Liver (tissue), 9 donors: ENCODE data around the gene DCLK3. TPM values are rescaled to one million over a fixed set of nuclear protein-coding genes. Genes with fewer than 3 reads are reported as not detected.

Experiments
- DNase-seq: peaks from one replicate; pipeline ENCODE4 v3.0.0-alpha.2; 2017; ENCODE audit warnings: low spot score
- H3K27ac ChIP-seq, 2 donors: one replicate each; pipeline ENCODE4 v1.7.0; 2013; ENCODE audit warnings: inconsistent platforms in 2 of 2, low read length in 2 of 2, control low read depth in 1 of 2, low read depth in 1 of 2, mild to moderate bottlenecking in 1 of 2
- H3K27me3 ChIP-seq, 4 donors: one replicate each; pipeline versions ENCODE4 v1.6.1 to v1.7.0; 2013; ENCODE audit warnings: low read length in 3 of 4, inconsistent platforms in 1 of 4, mild to moderate bottlenecking in 1 of 4, moderate library complexity in 1 of 4; ENCODE audit not compliant: control insufficient read depth in 4 of 4, insufficient read depth in 4 of 4
- H3K36me3 ChIP-seq, 4 donors: one replicate each; pipeline versions ENCODE4 v1.6.1 to v1.7.0; 2013; ENCODE audit warnings: low read length in 3 of 4, mild to moderate bottlenecking in 3 of 4, low read depth in 1 of 4, moderate library complexity in 1 of 4; ENCODE audit not compliant: control insufficient read depth in 4 of 4, insufficient read depth in 3 of 4
- H3K4me1 ChIP-seq, 4 donors: one replicate each; pipeline versions ENCODE4 v1.6.1 to v1.7.0; 2013; ENCODE audit warnings: low read length in 3 of 4, mild to moderate bottlenecking in 3 of 4, moderate library complexity in 1 of 4; ENCODE audit not compliant: control insufficient read depth in 4 of 4, insufficient read depth in 4 of 4
- H3K4me3 ChIP-seq, 3 donors: one replicate each; pipeline versions ENCODE4 v1.6.1 to v1.7.0; 2013; ENCODE audit warnings: low read length in 3 of 3, control low read depth in 1 of 3, low read depth in 1 of 3, mild to moderate bottlenecking in 1 of 3
- H3K9ac ChIP-seq, 2 donors: one replicate each; pipeline ENCODE4 v1.7.0; 2013; ENCODE audit warnings: low read length in 2 of 2, mild to moderate bottlenecking in 2 of 2, moderate library complexity in 2 of 2, control low read depth in 1 of 2, low read depth in 1 of 2
- H3K9me3 ChIP-seq, 4 donors: one replicate each; pipeline versions ENCODE4 v1.6.1 to v1.7.0; 2013; ENCODE audit warnings: low read length in 3 of 4; ENCODE audit not compliant: control insufficient read depth in 4 of 4
- ATF3 ChIP-seq: IDR thresholded peaks from 2 replicates; pipeline ENCODE4 v1.6.1; 2016; ENCODE audit warnings: antibody characterized with exemption
- EGR1 ChIP-seq, 2 donors: IDR thresholded peaks; 2 replicates each; pipeline ENCODE4 v1.6.1; 2016 to 2018; ENCODE audit warnings: antibody characterized with exemption in 2 of 2, low read depth in 2 of 2
- FOXA1 ChIP-seq: IDR thresholded peaks from 2 replicates; pipeline ENCODE4 v1.6.1; 2016; ENCODE audit warnings: antibody characterized with exemption
- FOXA2 ChIP-seq: IDR thresholded peaks from 2 replicates; pipeline ENCODE4 v1.6.1; 2016; ENCODE audit warnings: antibody characterized with exemption
- GABPA ChIP-seq, 2 donors: IDR thresholded peaks in 1 of 2; conservative IDR thresholded peaks in 1 of 2; 2 replicates each; pipeline ENCODE4 v1.6.1; 2016; ENCODE audit warnings: antibody characterized with exemption in 2 of 2, mild to moderate bottlenecking in 1 of 2, moderate library complexity in 1 of 2
- HNF4A ChIP-seq, 2 donors: conservative IDR thresholded peaks; 2 replicates each; pipeline ENCODE4 v1.6.1; 2016; ENCODE audit warnings: antibody characterized with exemption in 2 of 2, mild to moderate bottlenecking in 2 of 2
- HNF4G ChIP-seq: IDR thresholded peaks from 2 replicates; pipeline ENCODE4 v1.6.1; 2016; ENCODE audit warnings: antibody characterized with exemption
- JUND ChIP-seq, 2 donors: IDR thresholded peaks; 2 replicates each; pipeline ENCODE4 v1.6.1; 2016; ENCODE audit warnings: antibody characterized with exemption in 2 of 2
- NR2F2 ChIP-seq: IDR thresholded peaks from 2 replicates; pipeline ENCODE4 v1.6.1; 2016; ENCODE audit warnings: antibody characterized with exemption
- RAD21 ChIP-seq, 2 donors: IDR thresholded peaks; 2 replicates each; pipeline ENCODE4 v1.6.1; 2016; ENCODE audit warnings: antibody characterized with exemption in 2 of 2, mild to moderate bottlenecking in 2 of 2
- REST ChIP-seq: IDR thresholded peaks from 2 replicates; pipeline ENCODE4 v1.6.1; 2016; ENCODE audit warnings: antibody characterized with exemption, mild to moderate bottlenecking
- RXRA ChIP-seq, 2 donors: IDR thresholded peaks; 2 replicates each; pipeline ENCODE4 v1.6.1; 2017 to 2018; ENCODE audit warnings: antibody characterized with exemption in 2 of 2, mild to moderate bottlenecking in 1 of 2
- SP1 ChIP-seq: IDR thresholded peaks from 2 replicates; pipeline ENCODE4 v1.6.1; 2018; ENCODE audit warnings: antibody characterized with exemption, mild to moderate bottlenecking
- TAF1 ChIP-seq: conservative IDR thresholded peaks from 2 replicates; pipeline ENCODE4 v1.6.1; 2016; ENCODE audit warnings: antibody characterized with exemption, mild to moderate bottlenecking
- YY1 ChIP-seq: IDR thresholded peaks from 2 replicates; pipeline ENCODE4 v1.6.1; 2016; ENCODE audit warnings: antibody characterized with exemption, mild to moderate bottlenecking
- WGBS: extraction: QIAGEN DNeasy Blood & Tissue Kit; methylation state at CpG from one replicate; pipeline ENCODE4 v1.1.7; 2013; 5-methylcytosine and 5-hydroxymethylcytosine counted together
- polyA plus RNA-seq, 2 donors: library from polyadenylated mRNA; stranded (reverse) in 1 of 2; unstranded in 1 of 2; fragments of 200-250 nt in 1 of 2; fragments of >200 nt in 1 of 2; fragmentation: Nextera tagmentation in 1 of 2; extraction: Ambion mirVana in 1 of 2; gene quantifications; one replicate each; pipeline versions ENCODE4 v1.2.1 to v1.2.3, GENCODE V29; 2013 to 2015
- total RNA-seq, 2 donors: library from RNA; depleted of rRNA; stranded (reverse); fragments of >200 nt; gene quantifications; one replicate each; pipeline ENCODE4 v1.2.3, GENCODE V29; 2014
- TF ChIP-seq, protein P1 (sequence below): fragments of 150-350 bp; IDR thresholded peaks from 2 replicates; pipeline ENCODE4 v1.5.1; 2017; ENCODE audit warnings: improper control_type of control experiment, low read depth, low read length; ENCODE audit not compliant: missing input control
- TF ChIP-seq, protein P2 (sequence below): IDR thresholded peaks from 2 replicates; pipeline ENCODE4 v1.6.1; 2016; ENCODE audit warnings: antibody characterized with exemption
- TF ChIP-seq, protein P3 (sequence below): IDR thresholded peaks from 2 replicates; pipeline ENCODE4 v1.6.1; 2016; ENCODE audit warnings: antibody characterized with exemption
- donor health status: healthy.
- donor health status: healthy.
- donor health status: healthy.
- donor health status: healthy.
- donor health status: healthy.

DCLK3 gene
- total and polyA plus RNA-seq, 4 donors = 0.01 to 0.14 (median 0.07) TPM

DNA sequence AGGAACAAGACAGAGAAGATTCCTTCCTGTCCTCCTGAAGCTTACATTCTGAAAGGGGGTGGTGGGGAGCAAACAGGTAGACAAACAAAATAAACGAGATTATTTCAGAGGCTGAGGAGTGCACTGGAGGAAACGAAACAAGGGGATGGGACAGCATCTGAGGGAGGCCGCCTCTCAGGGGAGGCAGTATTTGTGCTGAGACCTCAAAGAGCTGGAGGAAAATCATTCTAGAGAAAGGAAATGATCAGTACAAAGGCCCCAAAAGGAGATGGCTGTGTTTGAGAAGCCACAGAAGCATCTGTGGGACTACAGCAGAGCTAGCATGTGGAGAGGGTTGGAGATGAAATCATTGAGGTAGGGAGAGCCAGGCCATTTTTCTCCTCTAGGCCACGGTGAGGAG, 55.1 kb downstream of the DCLK3 start (continued):
- TF ChIP-seq, protein P1, sequence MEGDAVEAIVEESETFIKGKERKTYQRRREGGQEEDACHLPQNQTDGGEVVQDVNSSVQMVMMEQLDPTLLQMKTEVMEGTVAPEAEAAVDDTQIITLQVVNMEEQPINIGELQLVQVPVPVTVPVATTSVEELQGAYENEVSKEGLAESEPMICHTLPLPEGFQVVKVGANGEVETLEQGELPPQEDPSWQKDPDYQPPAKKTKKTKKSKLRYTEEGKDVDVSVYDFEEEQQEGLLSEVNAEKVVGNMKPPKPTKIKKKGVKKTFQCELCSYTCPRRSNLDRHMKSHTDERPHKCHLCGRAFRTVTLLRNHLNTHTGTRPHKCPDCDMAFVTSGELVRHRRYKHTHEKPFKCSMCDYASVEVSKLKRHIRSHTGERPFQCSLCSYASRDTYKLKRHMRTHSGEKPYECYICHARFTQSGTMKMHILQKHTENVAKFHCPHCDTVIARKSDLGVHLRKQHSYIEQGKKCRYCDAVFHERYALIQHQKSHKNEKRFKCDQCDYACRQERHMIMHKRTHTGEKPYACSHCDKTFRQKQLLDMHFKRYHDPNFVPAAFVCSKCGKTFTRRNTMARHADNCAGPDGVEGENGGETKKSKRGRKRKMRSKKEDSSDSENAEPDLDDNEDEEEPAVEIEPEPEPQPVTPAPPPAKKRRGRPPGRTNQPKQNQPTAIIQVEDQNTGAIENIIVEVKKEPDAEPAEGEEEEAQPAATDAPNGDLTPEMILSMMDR = no peak
- no peak for TF ChIP-seq HNF4G
- no peak for TF ChIP-seq FOXA2
- TF ChIP-seq, protein P2, sequence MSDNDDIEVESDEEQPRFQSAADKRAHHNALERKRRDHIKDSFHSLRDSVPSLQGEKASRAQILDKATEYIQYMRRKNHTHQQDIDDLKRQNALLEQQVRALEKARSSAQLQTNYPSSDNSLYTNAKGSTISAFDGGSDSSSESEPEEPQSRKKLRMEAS = no peak
- TF ChIP-seq JUND (IDR thresholded peaks at IDR 0.05) = no peak
- TF ChIP-seq, protein P3, sequence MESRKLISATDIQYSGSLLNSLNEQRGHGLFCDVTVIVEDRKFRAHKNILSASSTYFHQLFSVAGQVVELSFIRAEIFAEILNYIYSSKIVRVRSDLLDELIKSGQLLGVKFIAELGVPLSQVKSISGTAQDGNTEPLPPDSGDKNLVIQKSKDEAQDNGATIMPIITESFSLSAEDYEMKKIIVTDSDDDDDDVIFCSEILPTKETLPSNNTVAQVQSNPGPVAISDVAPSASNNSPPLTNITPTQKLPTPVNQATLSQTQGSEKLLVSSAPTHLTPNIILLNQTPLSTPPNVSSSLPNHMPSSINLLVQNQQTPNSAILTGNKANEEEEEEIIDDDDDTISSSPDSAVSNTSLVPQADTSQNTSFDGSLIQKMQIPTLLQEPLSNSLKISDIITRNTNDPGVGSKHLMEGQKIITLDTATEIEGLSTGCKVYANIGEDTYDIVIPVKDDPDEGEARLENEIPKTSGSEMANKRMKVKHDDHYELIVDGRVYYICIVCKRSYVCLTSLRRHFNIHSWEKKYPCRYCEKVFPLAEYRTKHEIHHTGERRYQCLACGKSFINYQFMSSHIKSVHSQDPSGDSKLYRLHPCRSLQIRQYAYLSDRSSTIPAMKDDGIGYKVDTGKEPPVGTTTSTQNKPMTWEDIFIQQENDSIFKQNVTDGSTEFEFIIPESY = no peak

DNA sequence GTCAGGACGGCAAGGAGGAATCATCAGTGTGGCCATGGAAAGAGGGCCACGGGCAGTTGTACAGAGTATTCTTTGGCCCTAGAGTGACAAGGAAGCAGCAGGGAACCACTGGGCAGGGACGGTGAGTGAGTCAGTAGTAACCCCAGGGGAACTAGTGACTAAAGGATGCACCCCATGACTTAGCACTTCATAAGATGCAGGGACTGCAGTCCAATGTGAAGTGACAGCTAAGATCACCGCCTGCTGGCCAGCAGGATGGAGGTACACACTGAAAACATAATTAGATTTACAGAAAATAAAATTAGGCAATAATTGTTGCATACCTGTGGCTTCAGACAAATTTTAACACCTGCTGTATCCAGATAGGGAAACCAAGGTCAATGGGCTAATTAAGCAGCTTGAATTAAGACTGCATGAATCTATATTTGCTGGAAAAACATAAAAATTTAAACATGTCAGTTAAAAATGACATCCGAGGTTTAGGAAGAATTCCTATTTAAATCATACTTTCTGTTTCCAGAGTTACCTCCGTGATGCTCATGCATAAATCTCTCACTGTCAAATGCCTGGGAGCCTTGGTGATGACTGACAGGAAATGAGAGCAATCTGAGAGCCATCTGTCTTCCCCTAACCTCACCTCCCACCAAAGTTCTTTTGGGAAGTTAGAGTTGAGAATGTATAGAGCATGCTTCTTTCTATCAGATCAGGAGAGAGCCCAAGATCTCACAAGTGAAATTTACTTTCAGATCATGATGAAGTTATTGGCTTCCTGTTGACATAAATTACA, 56.5 kb downstream of the DCLK3 start:
- WGBS = 63% methylated on average over 6 of the region's 6 CpGs
- no peak for TF ChIP-seq NR2F2
- TF ChIP-seq, protein P1 = no peak
- no peak for TF ChIP-seq REST
- no peak for TF ChIP-seq SP1
- no peak for TF ChIP-seq YY1
- no peak for TF ChIP-seq FOXA1
- TF ChIP-seq, protein P2 = no peak
- no peak for TF ChIP-seq HNF4A (conservative IDR thresholded peaks at IDR 0.05)
- TF ChIP-seq GABPA (IDR thresholded peaks at IDR 0.05 in 1 of 2, conservative IDR thresholded peaks at IDR 0.05 in 1 of 2) = no peak
- no peak for TF ChIP-seq TAF1
- no peak for TF ChIP-seq HNF4G
- TF ChIP-seq EGR1 (IDR thresholded peaks at IDR 0.05; ENCODE audit: low read depth in 2 of 2) = no peak
- TF ChIP-seq RAD21 (IDR thresholded peaks at IDR 0.05) = no peak
- no peak for TF ChIP-seq JUND (IDR thresholded peaks at IDR 0.05)
- no peak for TF ChIP-seq ATF3
- no peak for TF ChIP-seq RXRA (IDR thresholded peaks at IDR 0.05)
- TF ChIP-seq, protein P3 = no peak
- TF ChIP-seq FOXA2 = no peak
- no peaks in the 10 kb centered on the region for H3K4me1 ChIP-seq
- H3K9me3 ChIP-seq = no peaks in the 10 kb centered on the region
- H3K9ac ChIP-seq = no peak overlapping the region
- no peak for DNase-seq
- no peak overlapping the region for H3K27ac ChIP-seq
- no peak overlapping the region for H3K4me3 ChIP-seq
- no peaks in the 10 kb centered on the region for H3K36me3 ChIP-seq
- H3K27me3 ChIP-seq = peaks cover 0 to 4% (median 0%) of the 10 kb centered on the region in 4 donors
